Activated effector memory CD4-positive, alpha-beta T cell treated with Interleukin-2 at 50 U/mL for 16 hours (primary cell): Measurements from ENCODE around the gene TAS2R40.

Experiments
- DNase-seq: peaks from one replicate; pipeline ENCODE4 v3.0.0-alpha.2; 2020

TAS2R40 gene

GRCh38 chr7:143225047-143225446, 3.2 kb downstream of the TAS2R40 start:
- no peak for DNase-seq

GRCh38 chr7:143227806-143228205, 6.0 kb downstream of the TAS2R40 start:
- no peak for DNase-seq

GRCh38 chr7:143229054-143229790, 7.4 kb downstream of the TAS2R40 start:
- DNase-seq, result no peak

- DNase-seq, result no peak
Observed at GRCh38 chr7:143230602-143231457, 9.0 kb downstream of the TAS2R40 start.

- no peak for DNase-seq
Observed at GRCh38 chr7:143233816-143234532, 12.1 kb downstream of the TAS2R40 start.

GRCh38 chr7:143234533-143234875, 12.7 kb downstream of the TAS2R40 start:
- DNase-seq, result no peak

GRCh38 chr7:143235561-143235960, 13.7 kb downstream of the TAS2R40 start:
- DNase-seq, result no peak

- no peak for DNase-seq
Observed at GRCh38 chr7:143236408-143236990, 14.7 kb downstream of the TAS2R40 start.

GRCh38 chr7:143237366-143237765, 15.5 kb downstream of the TAS2R40 start:
- no peak for DNase-seq

GRCh38 chr7:143238289-143238980, 16.6 kb downstream of the TAS2R40 start:
- DNase-seq, result no peak

GRCh38 chr7:143239813-143240212, 18.0 kb downstream of the TAS2R40 start:
- no peak for DNase-seq

GRCh38 chr7:143240291-143241168, 18.7 kb downstream of the TAS2R40 start:
- peak; percentile 53 for DNase-seq

- DNase-seq, result no peak
Observed at GRCh38 chr7:143242306-143242705, 20.5 kb downstream of the TAS2R40 start.

GRCh38 chr7:143243111-143243510, 21.3 kb downstream of the TAS2R40 start:
- DNase-seq, result no peak

- DNase-seq, result no peak
Observed at GRCh38 chr7:143243614-143244013, 21.8 kb downstream of the TAS2R40 start.

GRCh38 chr7:143244321-143244720, 22.5 kb downstream of the TAS2R40 start:
- no peak for DNase-seq

GRCh38 chr7:143245123-143245522, 23.3 kb downstream of the TAS2R40 start:
- DNase-seq, result no peak

GRCh38 chr7:143247372-143247771, 25.5 kb downstream of the TAS2R40 start:
- no peak for DNase-seq

GRCh38 chr7:143248761-143249354, 27.0 kb downstream of the TAS2R40 start:
- no peak for DNase-seq

GRCh38 chr7:143250199-143250598, 28.4 kb downstream of the TAS2R40 start:
- DNase-seq, result no peak

GRCh38 chr7:143250822-143251221, 29.0 kb downstream of the TAS2R40 start:
- DNase-seq, result no peak
